IPS-18c (cell line): Measurements from ENCODE around the gene TSHR.

ENCODE experiments used
- H3K4me3 ChIP-seq: 2 replicates; pipeline ENCODE4 v1.7.0; 2013; ENCODE audit warnings: low read depth, mild to moderate bottlenecking, low read length, moderate library complexity; ENCODE audit not compliant: insufficient read depth
- H3K9me3 ChIP-seq: one replicate; pipeline ENCODE4 v1.6.1; 2013; ENCODE audit warnings: mild to moderate bottlenecking, low read length, moderate library complexity; ENCODE audit not compliant: control insufficient read depth, insufficient read depth

Gene TSHR

GRCh38 chr14:81172353-81172752 is 216.9 kb downstream of the TSHR start:
- no peaks in the 10 kb centered on the region for H3K9me3 ChIP-seq
- no peak overlapping the region; the same call in 1 of the 2 replicates for H3K4me3 ChIP-seq

- Histone ChIP-seq H3K9me3 (no peaks in the 10 kb centered on the region), H3K4me3 (no peak overlapping the region)
Measured at GRCh38 chr14:81172881-81173280, 217.5 kb downstream of the TSHR start.

- Histone ChIP-seq H3K9me3 (no peaks in the 10 kb centered on the region), H3K4me3 (no peak overlapping the region)
Measured at GRCh38 chr14:81176241-81176640, 220.8 kb downstream of the TSHR start.

- H3K4me3 ChIP-seq: no peak overlapping the region
Measured at GRCh38 chr14:81177225-81177624, 221.8 kb downstream of the TSHR start.

GRCh38 chr14:81178063-81178462 is 222.6 kb downstream of the TSHR start:
- Histone ChIP-seq H3K4me3 (no peak overlapping the region), H3K9me3 (no peaks in the 10 kb centered on the region)

More at GRCh38 chr14:81177225-81177624, 221.8 kb downstream of the TSHR start:
- H3K9me3 ChIP-seq: no peaks in the 10 kb centered on the region

GRCh38 chr14:81179631-81180030 is 224.2 kb downstream of the TSHR start:
- Histone ChIP-seq H3K4me3 (no peak overlapping the region), H3K9me3 (no peaks in the 10 kb centered on the region)

- Histone ChIP-seq H3K9me3 (no peaks in the 10 kb centered on the region), H3K4me3 (no peak overlapping the region)
Measured at GRCh38 chr14:81187832-81188522, 232.6 kb downstream of the TSHR start.

GRCh38 chr14:81192594-81192993 is 237.2 kb downstream of the TSHR start:
- no peak overlapping the region for H3K4me3 ChIP-seq
- no peaks in the 10 kb centered on the region for H3K9me3 ChIP-seq

GRCh38 chr14:81193924-81194633 is 238.7 kb downstream of the TSHR start:
- no peak overlapping the region for H3K4me3 ChIP-seq
- no peaks in the 10 kb centered on the region for H3K9me3 ChIP-seq
